Mucosa of gallbladder (tissue), 1 donor: ENCODE measurements around the gene CTPS2. TPM values are rescaled to one million over a fixed set of nuclear protein-coding genes. Genes with fewer than 3 reads are reported as not detected.
"Not testable (repeated sequence)": the region's sequence is repeated elsewhere in the genome, so short reads cannot be mapped to it uniquely, and the experiment has no call there.

Source experiments
- DNase-seq: peaks from one replicate; pipeline ENCODE4 v3.0.0-alpha.2; 2020; ENCODE audit warnings: low spot score
- total RNA-seq: library from RNA; stranded (reverse); gene quantifications from one replicate; pipeline ENCODE4 v1.2.1, GENCODE V29; 2021
- donor health status: DM: no; HTN: no; CAD: no.

The CTPS2 gene, protein sequence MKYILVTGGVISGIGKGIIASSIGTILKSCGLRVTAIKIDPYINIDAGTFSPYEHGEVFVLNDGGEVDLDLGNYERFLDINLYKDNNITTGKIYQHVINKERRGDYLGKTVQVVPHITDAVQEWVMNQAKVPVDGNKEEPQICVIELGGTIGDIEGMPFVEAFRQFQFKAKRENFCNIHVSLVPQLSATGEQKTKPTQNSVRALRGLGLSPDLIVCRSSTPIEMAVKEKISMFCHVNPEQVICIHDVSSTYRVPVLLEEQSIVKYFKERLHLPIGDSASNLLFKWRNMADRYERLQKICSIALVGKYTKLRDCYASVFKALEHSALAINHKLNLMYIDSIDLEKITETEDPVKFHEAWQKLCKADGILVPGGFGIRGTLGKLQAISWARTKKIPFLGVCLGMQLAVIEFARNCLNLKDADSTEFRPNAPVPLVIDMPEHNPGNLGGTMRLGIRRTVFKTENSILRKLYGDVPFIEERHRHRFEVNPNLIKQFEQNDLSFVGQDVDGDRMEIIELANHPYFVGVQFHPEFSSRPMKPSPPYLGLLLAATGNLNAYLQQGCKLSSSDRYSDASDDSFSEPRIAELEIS
- 18.5 TPM for total RNA-seq

GRCh38 chrX:16712548-16713155 lies at the start of gene CTPS2:
Gene CTPS2, minus strand, starts transcription at chrX:16712669. Its CDS starts 9,767 bp downstream, at chrX:16702902.
- DNase-seq = peak; percentile 48

DNA sequence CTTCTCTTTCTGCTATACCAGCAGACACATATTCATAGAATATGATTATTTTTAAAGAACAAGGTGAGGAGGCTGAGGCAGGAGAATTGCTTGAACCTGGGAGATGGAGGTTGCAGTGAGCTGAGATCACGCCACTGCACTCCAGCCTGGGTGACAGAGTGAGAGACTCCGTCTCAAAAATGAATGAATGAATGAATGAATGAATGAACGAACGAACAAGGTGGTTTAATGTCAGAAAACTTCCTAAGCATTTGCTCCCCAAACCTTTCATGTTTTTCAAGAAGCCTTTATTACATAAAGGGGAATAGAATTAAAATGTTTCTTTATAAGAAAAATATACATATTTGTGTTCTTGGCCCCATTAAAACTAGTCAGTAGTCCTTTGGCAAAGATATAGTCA lies 49.0 kb upstream of the CTPS2 start:
- DNase-seq = not testable (repeated sequence)

DNA sequence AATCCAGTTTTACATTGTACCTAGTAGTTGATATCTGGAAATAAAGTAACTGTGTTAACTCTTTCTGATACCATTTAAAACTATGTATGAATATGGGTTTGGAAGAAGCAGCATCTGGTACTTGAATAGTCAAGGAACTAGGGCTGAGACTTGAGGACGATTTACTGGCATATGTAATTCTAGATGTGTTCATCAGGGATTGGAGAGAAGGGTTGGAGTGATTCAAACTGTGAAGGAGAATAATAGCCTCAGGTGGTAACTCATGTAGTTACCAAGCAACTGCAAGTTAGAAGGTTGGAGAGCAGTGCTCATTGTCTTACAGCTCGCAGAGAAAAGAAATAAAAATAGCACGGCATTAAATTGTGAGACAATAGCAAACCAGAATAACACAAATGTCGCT lies 44.3 kb upstream of the CTPS2 start:
- no peak for DNase-seq

DNA sequence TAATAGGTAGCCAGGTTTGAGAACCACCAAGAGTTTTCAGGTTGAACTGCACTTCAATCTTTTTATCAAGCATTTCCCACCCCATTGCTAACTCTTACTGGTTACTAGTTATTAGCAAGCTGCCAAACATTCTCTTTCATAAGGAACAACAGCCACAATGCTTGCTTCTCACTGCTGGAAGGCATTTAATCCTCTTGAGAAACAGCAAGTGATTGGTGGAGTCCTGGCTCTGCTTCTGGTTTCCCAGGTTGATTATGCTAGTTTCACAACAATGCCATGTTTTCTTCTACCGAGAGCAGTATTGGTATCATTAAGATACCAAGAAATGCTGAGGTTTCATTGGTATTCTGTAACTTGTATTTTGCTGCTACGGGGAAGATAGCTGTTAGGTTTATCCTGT lies 41.5 kb upstream of the CTPS2 start:
- no peak for DNase-seq

DNA sequence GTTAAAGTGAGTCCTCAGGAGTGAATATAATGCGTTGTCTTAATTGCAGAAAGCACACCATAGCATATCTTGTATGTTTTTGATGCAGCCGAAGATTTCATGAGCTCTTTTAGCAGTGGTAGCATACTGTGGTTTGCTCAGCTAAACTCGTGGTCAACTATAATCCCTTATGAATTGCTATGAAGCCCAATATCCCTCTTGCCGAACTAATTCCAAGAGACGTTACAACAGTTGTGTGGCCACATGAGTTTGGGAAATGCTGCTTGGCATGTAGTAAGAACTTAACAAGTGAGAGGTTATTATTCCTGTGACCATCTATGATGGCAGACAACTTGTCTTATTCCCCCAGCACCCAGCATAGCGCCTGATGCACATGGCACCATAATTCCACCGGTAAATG lies 37.7 kb upstream of the CTPS2 start:
- no peak for DNase-seq

DNA sequence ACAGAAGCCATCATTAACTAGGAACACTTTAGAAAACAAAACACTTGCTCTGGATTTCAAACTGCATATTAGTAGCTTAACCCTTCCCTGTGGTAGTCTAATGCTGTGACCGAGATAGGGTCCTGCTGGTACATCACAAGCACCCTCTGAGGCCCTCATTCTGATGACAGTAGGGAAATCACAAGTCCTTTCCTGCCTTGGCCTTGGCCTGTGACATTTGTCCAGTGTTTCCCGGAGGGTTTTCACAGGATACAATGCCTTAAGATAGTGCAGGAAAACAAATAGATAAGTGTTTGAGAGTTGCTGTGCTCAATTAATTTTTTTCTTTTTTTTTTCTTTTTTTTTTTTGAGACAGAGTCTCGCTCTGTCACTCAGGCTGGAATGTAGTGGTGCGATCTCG lies 36.0 kb upstream of the CTPS2 start:
- DNase-seq = no peak

- DNase-seq = no peak
Measured at GRCh38 chrX:16745659-16746058, 33.2 kb upstream of the CTPS2 start.

- no peak for DNase-seq
Measured at GRCh38 chrX:16745102-16745501, 32.6 kb upstream of the CTPS2 start.

GRCh38 chrX:16743604-16744325 lies 31.3 kb upstream of the CTPS2 start:
- DNase-seq = no peak

DNA sequence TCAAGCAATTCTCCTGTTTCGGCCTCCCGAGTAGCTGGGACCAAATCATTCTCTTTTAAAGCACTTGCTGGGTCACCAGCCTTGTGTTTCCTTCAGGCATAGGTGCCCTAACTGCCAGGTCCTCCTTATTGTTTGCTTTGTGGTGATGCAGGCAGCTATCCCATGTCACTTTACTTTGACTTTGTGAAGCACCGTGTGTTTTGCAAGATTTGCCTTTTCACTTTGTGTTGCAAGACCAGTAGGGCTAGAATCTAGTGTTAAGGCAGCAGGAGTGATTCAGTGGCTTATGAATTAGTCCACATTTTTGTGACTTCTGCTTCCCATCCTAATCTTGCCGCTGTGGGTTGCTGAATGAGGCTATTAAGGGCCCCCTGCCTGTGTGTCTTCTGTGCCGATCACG lies 27.1 kb upstream of the CTPS2 start:
- DNase-seq = no peak

DNA sequence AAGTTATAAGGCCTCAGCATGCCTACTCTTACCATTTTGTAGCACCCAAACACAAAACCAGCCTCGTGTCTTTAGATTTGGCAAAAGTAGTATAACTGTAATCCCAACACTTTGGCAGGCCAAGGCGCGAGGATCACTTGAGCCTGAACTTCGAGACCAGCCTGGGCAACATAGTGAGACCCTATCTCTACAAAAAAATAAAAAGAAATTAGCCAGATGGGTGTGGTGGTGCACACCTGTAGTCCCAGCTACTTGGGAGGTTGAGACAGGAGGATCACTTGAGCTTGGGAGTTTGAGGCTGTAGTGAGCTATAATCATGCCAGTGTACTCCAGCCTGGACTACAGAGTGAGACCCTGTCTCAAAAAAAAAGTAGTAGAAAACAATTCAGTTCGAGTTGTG lies 24.6 kb upstream of the CTPS2 start:
- no peak for DNase-seq

DNA sequence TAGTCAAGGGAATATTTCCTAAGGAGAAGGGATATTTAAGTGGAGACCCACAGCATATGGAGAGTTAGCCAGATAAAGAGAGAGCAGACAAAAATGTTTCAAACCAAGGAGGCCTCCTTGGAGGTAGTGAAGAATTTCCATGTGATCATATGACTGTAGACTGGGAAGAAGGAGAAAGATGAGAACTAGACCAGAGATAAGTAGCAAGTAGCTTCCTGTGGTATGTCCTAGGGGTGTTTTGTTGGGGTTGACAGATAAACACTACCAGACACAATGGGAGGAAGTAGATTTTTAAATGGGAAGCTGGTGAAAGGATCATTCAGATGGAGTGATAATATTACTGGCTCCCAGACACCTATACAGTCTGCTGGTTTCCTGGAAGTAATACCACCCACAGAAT lies 20.5 kb upstream of the CTPS2 start:
- no peak for DNase-seq

DNA sequence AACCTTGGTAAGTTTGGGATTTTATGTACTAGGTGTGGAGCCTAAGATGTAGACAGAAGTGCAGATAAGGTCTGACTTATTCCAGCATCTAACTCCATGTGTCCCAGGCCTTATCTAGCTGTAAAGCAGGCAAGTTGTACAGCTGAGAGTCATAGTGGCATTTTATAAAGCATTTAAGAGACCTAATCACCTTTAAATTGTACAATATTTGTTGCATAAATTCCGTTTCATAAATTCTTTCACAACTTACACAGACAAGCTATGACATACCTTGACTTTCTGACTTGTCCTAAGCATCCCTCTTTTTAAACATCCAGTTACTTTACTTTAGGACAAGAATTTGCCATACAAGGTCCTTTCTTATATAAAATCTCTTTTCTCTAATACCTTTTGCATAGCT lies 18.0 kb upstream of the CTPS2 start:
- no peak for DNase-seq

- DNase-seq = no peak
Measured at GRCh38 chrX:16727637-16728036, 15.2 kb upstream of the CTPS2 start.

GRCh38 chrX:16726347-16726988 lies 14.0 kb upstream of the CTPS2 start:
- not testable (repeated sequence) for DNase-seq

GRCh38 chrX:16725072-16725471 lies 12.6 kb upstream of the CTPS2 start:
- no peak for DNase-seq

GRCh38 chrX:16722481-16722880 lies 10.0 kb upstream of the CTPS2 start:
- no peak for DNase-seq

GRCh38 chrX:16719334-16720084 lies 7.0 kb upstream of the CTPS2 start, which contains the start of gene SYAP1:
Gene SYAP1, plus strand, starts transcription at chrX:16719612. Its CDS starts 113 bp downstream, at chrX:16719725.
- DNase-seq = peak; percentile 97

- no peak for DNase-seq
Measured at GRCh38 chrX:16718824-16719333, 6.4 kb upstream of the CTPS2 start.

- not testable (repeated sequence) for DNase-seq
Measured at GRCh38 chrX:16716451-16716850, 4.0 kb upstream of the CTPS2 start.

- not testable (repeated sequence) for DNase-seq
Measured at GRCh38 chrX:16715638-16716037, 3.2 kb upstream of the CTPS2 start.
